GM18519 (cell line): ENCODE results near the gene ZNF410.

Experiments
- ATAC-seq: cut with Tn5 transposase; IDR thresholded peaks from one replicate; pipeline ENCODE4 v1.9.1; 2021; ENCODE audit warnings: mild to moderate bottlenecking, moderate library complexity; ENCODE audit not compliant: unreplicated experiment, low FRiP score

ZNF410 gene

DNA sequence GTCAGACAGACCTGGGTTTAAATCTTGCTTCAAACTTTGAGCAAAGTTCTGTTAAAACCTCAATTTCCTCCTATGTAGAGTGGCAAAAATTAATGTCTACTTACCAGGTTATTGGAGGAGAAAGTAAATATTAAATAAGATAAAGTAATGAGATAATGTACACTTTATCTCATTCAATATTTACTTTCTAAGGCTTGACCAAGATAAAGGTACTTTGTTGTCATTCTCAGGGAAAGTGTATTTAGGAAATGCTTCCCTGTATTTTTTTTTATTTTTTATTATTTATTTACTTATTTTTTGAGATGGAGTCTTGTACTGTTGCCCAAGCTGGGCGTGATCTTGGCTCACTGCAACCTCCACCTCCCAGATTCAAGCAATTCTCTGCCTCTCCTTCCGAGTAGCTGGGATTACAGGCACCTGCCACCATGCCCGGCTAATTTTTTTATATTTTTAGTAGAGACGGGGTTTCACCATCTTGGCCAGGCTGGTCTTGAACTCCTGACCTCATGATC is 58.6 kb downstream of the ZNF410 start:
- ATAC-seq = no peak

DNA sequence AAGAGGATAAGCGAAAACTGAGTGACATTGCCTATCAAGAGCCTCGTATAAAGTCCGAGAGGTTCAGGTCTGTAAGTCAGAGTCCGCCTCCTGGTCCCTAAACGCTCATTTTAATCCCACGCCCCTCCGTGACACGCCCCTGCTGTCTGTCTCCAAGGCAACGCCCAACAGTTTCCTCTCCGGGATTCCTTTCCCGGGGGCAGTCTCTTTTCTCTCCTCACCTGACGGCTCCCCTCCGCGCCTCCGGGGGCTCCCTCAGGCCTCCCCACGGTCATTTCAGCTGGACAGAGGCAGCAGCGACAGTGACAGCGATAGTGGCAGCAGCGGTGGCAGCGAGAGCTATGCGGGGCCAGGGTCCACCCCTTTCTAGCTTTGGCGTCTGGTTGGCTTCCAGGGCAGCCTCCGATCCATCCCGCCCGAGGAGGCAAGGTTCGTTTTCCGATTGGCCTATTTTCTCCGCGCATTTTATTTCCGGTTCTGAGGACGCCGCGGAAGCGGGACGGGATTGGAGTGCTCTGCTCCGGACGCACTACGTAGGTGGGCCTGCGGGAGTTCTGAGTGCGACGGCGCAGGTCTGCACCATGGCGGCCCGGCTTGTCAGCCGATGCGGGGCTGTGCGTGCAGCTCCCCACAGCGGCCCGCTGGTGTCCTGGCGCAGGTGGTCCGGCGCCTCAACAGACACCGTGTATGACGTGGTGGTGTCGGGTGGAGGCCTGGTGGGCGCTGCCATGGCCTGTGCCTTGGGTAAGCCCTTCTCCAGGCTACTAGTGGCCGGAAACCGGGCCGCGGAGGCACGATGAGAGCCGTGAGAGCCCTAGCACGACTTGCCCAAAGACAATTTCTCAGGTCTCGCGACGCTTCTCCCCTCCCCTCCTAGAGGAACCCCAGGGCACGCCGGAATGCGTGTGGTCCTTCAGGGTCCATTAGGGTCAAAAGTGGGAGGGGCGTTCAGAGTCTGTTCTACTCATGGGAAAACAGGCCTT is 63.4 kb downstream of the ZNF410 start, which contains the start of the genes COQ6 and FAM161B:
COQ6 (plus strand) TSS at position 551 of the 983 bp plus-strand sequence; CDS start at position 582, 31 bp downstream.
FAM161B (minus strand) TSS at position 343 of the 983 bp plus-strand sequence; CDS start at position 275, 68 bp downstream.
- ATAC-seq = peak; percentile 87

DNA sequence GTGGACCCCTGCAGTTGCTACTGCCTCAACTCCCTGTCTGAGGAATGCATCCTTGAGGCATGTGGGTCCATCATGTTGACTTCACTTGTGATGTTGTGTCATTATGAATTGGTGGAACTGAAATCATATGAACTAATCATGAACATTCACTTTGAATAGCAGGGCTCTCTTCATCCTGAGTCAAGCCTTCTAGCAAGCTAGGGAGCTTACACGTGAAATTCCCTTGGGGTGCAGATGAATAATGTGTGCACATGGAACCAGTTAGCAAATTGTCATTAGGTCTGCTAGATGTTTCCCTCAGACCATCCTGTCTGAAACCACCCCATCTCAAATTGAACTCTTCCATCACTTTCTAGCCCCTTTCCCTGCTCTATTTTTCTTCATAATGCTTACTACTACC is 67.1 kb downstream of the ZNF410 start:
- no peak for ATAC-seq

GRCh38 chr14:73955674-73956073 is 69.0 kb downstream of the ZNF410 start:
- no peak for ATAC-seq

DNA sequence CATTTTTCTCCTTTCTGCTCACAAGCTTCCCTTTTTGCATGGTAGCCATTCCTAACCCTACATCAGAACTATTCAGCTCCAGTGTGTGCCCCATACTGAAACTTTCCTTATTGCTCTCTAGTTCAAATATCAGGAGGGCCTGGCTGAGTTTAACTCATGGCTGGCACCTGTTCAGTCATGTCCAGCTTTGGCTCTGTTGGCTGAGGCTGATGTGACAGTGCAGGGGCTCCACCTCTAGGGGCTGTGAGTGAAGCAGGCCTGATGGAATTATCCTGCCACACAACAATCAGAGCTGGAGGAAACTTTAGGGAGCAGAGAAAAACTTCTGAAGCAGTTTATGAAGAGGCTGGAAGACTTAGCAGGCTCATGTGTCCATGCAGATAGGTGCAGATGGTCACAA is 71.9 kb downstream of the ZNF410 start:
- no peak for ATAC-seq

GRCh38 chr14:73961192-73961591 is 74.5 kb downstream of the ZNF410 start:
- no peak for ATAC-seq

DNA sequence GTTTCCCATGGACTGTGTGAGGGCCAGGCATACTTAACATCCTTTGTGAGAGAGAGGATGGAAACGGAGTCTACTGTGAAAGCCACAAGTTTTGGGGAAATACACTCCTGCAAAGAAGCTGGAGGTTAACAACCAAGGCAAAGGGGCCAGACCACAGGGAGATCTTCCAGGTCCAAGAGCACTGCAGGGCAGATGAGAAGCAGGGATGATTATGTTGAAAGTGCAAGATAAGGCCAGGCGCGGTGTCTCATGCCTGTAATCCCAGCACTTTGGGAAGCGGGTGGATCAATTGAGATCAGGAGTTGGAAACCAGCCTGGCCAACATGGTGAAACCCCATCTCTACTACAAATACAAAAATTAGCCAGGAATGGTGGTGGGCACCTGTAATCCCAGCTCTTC is 78.6 kb downstream of the ZNF410 start:
- ATAC-seq = no peak

DNA sequence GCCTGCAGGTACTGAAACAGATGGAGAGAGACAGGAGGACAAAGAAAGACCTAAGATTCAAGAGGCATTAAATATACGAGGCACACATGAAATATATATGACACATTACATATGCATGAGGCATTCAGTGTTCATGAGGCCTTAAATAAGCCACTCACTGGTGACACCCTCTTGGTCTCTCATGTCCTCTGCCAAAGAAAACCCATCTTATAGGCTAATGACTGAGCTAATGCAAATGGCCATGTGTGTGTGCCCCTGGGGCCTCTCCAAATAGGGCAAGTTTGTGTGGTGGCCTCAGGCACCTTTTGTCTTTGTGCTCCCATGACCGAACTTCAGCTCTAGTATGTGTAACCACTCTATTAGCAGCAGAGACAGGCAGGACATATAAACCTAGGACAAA is 82.2 kb downstream of the ZNF410 start:
- no peak for ATAC-seq

- no peak for ATAC-seq
Observed at GRCh38 chr14:73973497-73973896, 86.8 kb downstream of the ZNF410 start.

DNA sequence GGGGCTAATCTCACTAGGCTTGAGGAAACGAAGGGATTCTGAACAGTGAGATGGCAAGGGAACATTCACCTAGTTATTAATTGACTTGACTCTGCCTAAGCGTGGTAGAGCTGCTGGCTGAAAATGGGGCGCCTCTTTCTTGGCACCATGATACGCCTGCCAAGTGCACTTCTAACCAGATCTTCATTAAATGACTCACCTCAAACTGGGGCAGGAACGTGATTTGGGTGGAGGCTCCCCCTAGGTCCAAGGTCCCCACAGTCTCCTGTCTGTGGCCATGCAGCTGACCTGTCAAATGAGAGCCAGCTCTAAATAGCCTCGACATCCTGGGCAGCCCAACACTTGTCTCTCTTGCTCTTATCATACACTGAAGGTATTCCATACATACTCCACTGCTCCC is 89.5 kb downstream of the ZNF410 start:
- no peak for ATAC-seq

GRCh38 chr14:73977896-73978295 is 91.2 kb downstream of the ZNF410 start:
- ATAC-seq = no peak
